ENCODE results near the gene RCC2.

The RCC2 gene

DNA sequence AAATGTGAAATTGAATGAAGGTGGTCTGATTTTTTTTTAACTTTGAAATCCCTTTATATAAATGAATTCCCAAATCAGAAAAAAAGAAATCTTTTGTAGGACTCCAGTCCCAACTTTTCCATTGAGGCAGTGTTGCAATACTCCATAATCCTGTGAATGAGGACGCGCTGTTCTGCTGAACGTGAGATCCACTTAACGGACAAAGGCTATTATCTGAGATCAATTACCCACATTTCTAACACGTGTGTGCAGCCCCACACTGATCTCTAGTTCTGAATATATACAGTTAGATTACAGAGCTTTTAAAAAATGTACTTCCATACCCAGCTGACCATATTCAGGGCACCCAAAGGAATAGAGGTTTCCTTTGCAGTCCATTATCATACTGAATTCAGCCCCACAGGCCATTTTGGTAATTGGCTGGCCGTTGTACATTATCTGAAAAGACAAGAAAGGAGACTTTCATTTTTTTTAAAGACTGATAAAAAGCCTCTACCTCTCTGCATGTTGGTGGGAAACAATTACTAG is 19.0 kb downstream of the RCC2 start:
- Histone ChIP-seq H2AFZ (ENCODE audit: low read length) (no peak overlapping the region), H3K9me3 (ENCODE audit: low read length) (no peaks in the 10 kb centered on the region), H3K27ac (ENCODE audit: low read depth, low read length, poor library complexity, severe bottlenecking) (no peak overlapping the region), H4K20me1 (ENCODE audit: insufficient read depth, low read length) (no peaks in the 10 kb centered on the region), H3F3A (ENCODE audit: insufficient read depth, low read length) (no peaks in the 10 kb centered on the region), H3K9me2 (ENCODE audit: low read depth, low read length) (no peaks in the 10 kb centered on the region), H3K4me3 (ENCODE audit: low read depth, low read length, poor library complexity, severe bottlenecking) (no peak overlapping the region), H3K27me3 (ENCODE audit: insufficient read depth, low read length) (no peaks in the 10 kb centered on the region), H3K4me2 (ENCODE audit: low read length) (no peak overlapping the region), H3K79me2 (ENCODE audit: insufficient read depth, low read length) (no peaks in the 10 kb centered on the region), H3K9ac (ENCODE audit: low read length) (no peak overlapping the region), H3K36me3 (ENCODE audit: insufficient read depth, low read length) (peaks cover 98% of the 10 kb centered on the region), H3K4me1 (ENCODE audit: insufficient read depth, low read length, severe bottlenecking) (no peaks in the 10 kb centered on the region)
- no peak for TF ChIP-seq EZH2 (IDR thresholded peaks at IDR 0.05; ENCODE audit: borderline replicate concordance, low read length)
- TF ChIP-seq, protein P1, sequence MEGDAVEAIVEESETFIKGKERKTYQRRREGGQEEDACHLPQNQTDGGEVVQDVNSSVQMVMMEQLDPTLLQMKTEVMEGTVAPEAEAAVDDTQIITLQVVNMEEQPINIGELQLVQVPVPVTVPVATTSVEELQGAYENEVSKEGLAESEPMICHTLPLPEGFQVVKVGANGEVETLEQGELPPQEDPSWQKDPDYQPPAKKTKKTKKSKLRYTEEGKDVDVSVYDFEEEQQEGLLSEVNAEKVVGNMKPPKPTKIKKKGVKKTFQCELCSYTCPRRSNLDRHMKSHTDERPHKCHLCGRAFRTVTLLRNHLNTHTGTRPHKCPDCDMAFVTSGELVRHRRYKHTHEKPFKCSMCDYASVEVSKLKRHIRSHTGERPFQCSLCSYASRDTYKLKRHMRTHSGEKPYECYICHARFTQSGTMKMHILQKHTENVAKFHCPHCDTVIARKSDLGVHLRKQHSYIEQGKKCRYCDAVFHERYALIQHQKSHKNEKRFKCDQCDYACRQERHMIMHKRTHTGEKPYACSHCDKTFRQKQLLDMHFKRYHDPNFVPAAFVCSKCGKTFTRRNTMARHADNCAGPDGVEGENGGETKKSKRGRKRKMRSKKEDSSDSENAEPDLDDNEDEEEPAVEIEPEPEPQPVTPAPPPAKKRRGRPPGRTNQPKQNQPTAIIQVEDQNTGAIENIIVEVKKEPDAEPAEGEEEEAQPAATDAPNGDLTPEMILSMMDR (IDR thresholded peaks at IDR 0.05; ENCODE audit: low read length) = no peak

DNA sequence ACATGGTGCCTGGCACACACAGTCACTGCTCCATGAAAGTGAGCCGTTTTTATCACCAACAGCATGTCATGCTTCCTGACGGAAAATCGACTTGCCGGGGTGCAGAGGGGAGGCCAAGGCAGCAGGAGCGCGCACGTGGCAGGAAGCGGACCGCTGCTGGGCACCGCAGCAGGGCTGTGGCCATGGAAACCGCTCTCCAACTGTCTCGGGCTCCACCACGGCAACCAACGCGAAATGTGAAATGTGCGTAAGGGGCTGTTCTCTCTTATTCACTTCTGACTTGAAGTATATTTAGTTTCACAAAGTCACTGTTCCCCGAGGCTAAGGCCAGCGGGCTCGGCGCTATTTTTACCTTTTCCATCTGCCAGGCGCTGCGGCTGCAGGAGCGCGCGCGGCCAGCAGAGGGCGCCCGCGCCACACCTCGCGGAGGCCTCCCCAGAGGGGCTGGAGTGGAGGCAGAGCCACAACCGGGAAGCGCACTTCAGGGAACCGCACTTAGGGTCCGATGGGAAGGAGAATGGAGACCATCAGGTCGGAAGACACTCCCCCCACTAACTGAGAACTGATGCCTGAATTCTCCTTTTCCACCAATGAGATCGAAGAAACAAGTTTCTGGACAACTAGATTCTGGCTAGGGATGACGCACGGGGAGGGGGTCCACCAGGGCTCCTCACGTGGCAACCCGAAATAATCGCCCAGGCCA is 19.7 kb downstream of the RCC2 start:
- H3K79me2 ChIP-seq (ENCODE audit: insufficient read depth, low read length) = no peaks in the 10 kb centered on the region
- no peaks in the 10 kb centered on the region for H4K20me1 ChIP-seq (ENCODE audit: insufficient read depth, low read length)
- H3K9me2 ChIP-seq (ENCODE audit: low read depth, low read length) = no peaks in the 10 kb centered on the region
- H2AFZ ChIP-seq (ENCODE audit: low read length) = no peak overlapping the region
- no peaks in the 10 kb centered on the region for H3F3A ChIP-seq (ENCODE audit: insufficient read depth, low read length)
- no peaks in the 10 kb centered on the region for H3K4me1 ChIP-seq (ENCODE audit: insufficient read depth, low read length, severe bottlenecking)
- H3K4me2 ChIP-seq (ENCODE audit: low read length) = no peak overlapping the region
- H3K9me3 ChIP-seq (ENCODE audit: low read length) = no peaks in the 10 kb centered on the region
- peaks cover 98% of the 10 kb centered on the region for H3K36me3 ChIP-seq (ENCODE audit: insufficient read depth, low read length)
- no peaks in the 10 kb centered on the region for H3K27me3 ChIP-seq (ENCODE audit: insufficient read depth, low read length)
- H3K27ac ChIP-seq (ENCODE audit: low read depth, low read length, poor library complexity, severe bottlenecking) = no peak overlapping the region
- H3K4me3 ChIP-seq (ENCODE audit: low read depth, low read length, poor library complexity, severe bottlenecking) = no peak overlapping the region
- H3K9ac ChIP-seq (ENCODE audit: low read length) = no peak overlapping the region
- TF ChIP-seq, protein P1 (IDR thresholded peaks at IDR 0.05; ENCODE audit: low read length) = peak; percentile 99
- no peak for TF ChIP-seq EZH2 (IDR thresholded peaks at IDR 0.05; ENCODE audit: borderline replicate concordance, low read length)

DNA sequence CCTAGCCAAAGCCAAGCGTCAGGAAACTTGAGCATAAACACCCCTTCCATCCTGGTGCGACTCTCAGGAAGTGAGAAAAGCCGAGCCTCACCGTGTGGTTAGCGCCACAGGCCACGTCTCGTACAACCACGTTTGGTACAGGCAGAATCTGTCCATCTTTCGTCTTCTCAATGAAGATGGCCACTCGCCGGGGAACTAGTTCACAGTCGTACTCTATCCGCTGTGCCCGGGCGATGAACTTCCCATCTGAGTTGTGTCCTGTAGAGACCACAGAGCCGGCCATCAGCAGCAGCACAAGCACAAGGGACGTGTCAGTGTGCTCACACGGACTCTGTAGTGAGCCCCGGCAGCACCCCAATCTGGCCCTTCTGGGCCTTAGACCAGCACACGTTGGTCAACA is 23.1 kb downstream of the RCC2 start:
- no peak overlapping the region for H3K9ac ChIP-seq (ENCODE audit: low read length)
- no peaks in the 10 kb centered on the region for H3F3A ChIP-seq (ENCODE audit: insufficient read depth, low read length)
- H3K9me2 ChIP-seq (ENCODE audit: low read depth, low read length) = no peaks in the 10 kb centered on the region
- H3K4me2 ChIP-seq (ENCODE audit: low read length) = no peak overlapping the region
- no peaks in the 10 kb centered on the region for H4K20me1 ChIP-seq (ENCODE audit: insufficient read depth, low read length)
- peaks cover 98% of the 10 kb centered on the region for H3K36me3 ChIP-seq (ENCODE audit: insufficient read depth, low read length)
- no peaks in the 10 kb centered on the region for H3K79me2 ChIP-seq (ENCODE audit: insufficient read depth, low read length)
- TF ChIP-seq EZH2 (IDR thresholded peaks at IDR 0.05; ENCODE audit: borderline replicate concordance, low read length) = no peak
- TF ChIP-seq, protein P1 (IDR thresholded peaks at IDR 0.05; ENCODE audit: low read length) = no peak
- no peaks in the 10 kb centered on the region for H3K4me1 ChIP-seq (ENCODE audit: insufficient read depth, low read length, severe bottlenecking)
- H3K27ac ChIP-seq (ENCODE audit: low read depth, low read length, poor library complexity, severe bottlenecking) = no peak overlapping the region
- H3K9me3 ChIP-seq (ENCODE audit: low read length) = no peaks in the 10 kb centered on the region
- no peak overlapping the region for H3K4me3 ChIP-seq (ENCODE audit: low read depth, low read length, poor library complexity, severe bottlenecking)
- no peak overlapping the region for H2AFZ ChIP-seq (ENCODE audit: low read length)
- no peaks in the 10 kb centered on the region for H3K27me3 ChIP-seq (ENCODE audit: insufficient read depth, low read length)

Measured in OCI-LY1 (cell line).